Gastrocnemius medialis (tissue), 4 donors: ENCODE data around the gene CD34. TPM values are rescaled to one million over a fixed set of nuclear protein-coding genes. Genes with fewer than 3 reads are reported as not detected.
A peak's percentile ranks its signal among the peaks of the same experiment; 100 is the strongest.

Experiments used
- ATAC-seq, 2 donors: fragments of 150-250 bp; one replicate each; pipeline ENCODE4 v1.9.1; 2016
- DNase-seq, 2 donors: peaks; one replicate each; pipeline ENCODE4 v3.0.0-alpha.2; 2019
- H3K27ac ChIP-seq, 4 donors: fragments of 200-600 bp; sonication (generic); 1 replicate in 1 of 4; 2 replicates in 3 of 4; pipeline ENCODE4 v1.5.1; 2016 to 2018; ENCODE audit warnings: mild to moderate bottlenecking in 2 of 4, moderate library complexity in 1 of 4
- H3K27me3 ChIP-seq, 3 donors: fragments of 200-600 bp; sonication (generic) in 2 of 3; 1 replicate in 1 of 3; 2 replicates in 2 of 3; pipeline versions ENCODE4 v1.5.1 to v1.6.0; 2016 to 2019; ENCODE audit warnings: mild to moderate bottlenecking in 1 of 3, moderate library complexity in 1 of 3
- H3K36me3 ChIP-seq, 2 donors: fragments of 200-600 bp; sonication (generic) in 1 of 2; one replicate each; pipeline ENCODE4 v1.5.1; 2017 to 2018
- H3K4me1 ChIP-seq, 2 donors: fragments of 200-600 bp; sonication (generic) in 1 of 2; one replicate each; pipeline ENCODE4 v1.5.1; 2016 to 2017; ENCODE audit warnings: mild to moderate bottlenecking in 2 of 2
- H3K4me3 ChIP-seq, 4 donors: fragments of 200-600 bp; sonication (generic) in 3 of 4; 1 replicate in 1 of 4; 2 replicates in 3 of 4; pipeline ENCODE4 v1.5.1; 2016 to 2019; ENCODE audit warnings: mild to moderate bottlenecking in 2 of 4
- H3K9me3 ChIP-seq, 3 donors: fragments of 200-600 bp; sonication (generic) in 2 of 3; 1 replicate in 1 of 3; 2 replicates in 2 of 3; pipeline ENCODE4 v1.5.1; 2016 to 2019
- POLR2A ChIP-seq, 2 donors: fragments of 450-650 bp; IDR thresholded peaks; one replicate each; pipeline ENCODE4 v1.6.1; 2017; ENCODE audit warnings: antibody characterized with exemption in 2 of 2, mild to moderate bottlenecking in 2 of 2, moderate library complexity in 2 of 2
- in situ Hi-C, 4 donors: fragments of 200-750 bp; cut with MboI; loops; one replicate each; pipeline versions ENCODE4 v1.15.0 to v1.8.0; 2017; ENCODE audit warnings: low sequenced_read_pairs in 4 of 4
- intact Hi-C: fragments of 100-400 bp; cut with DNase I; formaldehyde crosslinking; loops from one replicate; pipeline ENCODE4 v1.15.1; 2023; ENCODE audit warnings: low total_unique reads
- total RNA-seq, 4 donors: library from RNA; depleted of rRNA; stranded (reverse); fragments of >200 nt; gene quantifications; one replicate each; pipeline versions ENCODE4 v1.1.0 to v1.2.3, GENCODE V29; 2016
- TF ChIP-seq, protein P1 (sequence below), 5 experiments: fragments of 450-650 bp in 3 of 5; fragments of 200-600 bp in 2 of 5; sonication (generic) in 2 of 5; IDR thresholded peaks in 4 of 5; conservative IDR thresholded peaks in 1 of 5; 1 replicate in 4 of 5; 2 replicates in 1 of 5; pipeline ENCODE4 v1.5.1; 2016 to 2019; ENCODE audit warnings: antibody characterized with exemption in 5 of 5, mild to moderate bottlenecking in 3 of 5, moderate library complexity in 3 of 5

CD34 gene
- total RNA-seq, 4 donors from 2014 or later = 13.6 to 31.7 (median 20.7) TPM

DNA sequence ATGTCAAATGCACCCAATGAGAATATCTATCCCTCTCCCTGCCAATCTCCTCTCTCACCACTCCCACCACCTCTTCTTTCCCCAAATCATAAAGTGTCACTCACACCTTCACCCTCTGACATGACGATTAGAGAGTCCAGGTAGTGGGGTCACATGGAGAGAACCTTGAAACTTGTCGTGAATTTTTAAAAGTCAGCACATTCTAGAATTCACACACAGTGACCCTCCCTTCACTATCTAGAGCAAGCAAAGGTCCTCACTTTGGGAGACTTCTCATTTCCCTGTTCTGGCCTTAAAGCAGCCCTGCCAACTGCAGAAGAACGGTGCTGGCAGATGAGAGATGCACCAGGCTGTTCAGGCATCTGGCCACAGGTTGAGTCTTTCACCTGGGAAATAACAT, 61.9 kb downstream of the CD34 start:
- no peak for ATAC-seq
- peaks cover 86 to 87% of the 10 kb centered on the region in 2 donors for H3K4me1 ChIP-seq
- no peak overlapping the region for H3K4me3 ChIP-seq
- in situ Hi-C loops (no loop called here), intact Hi-C loops (no loop called here)
- no peaks in the 10 kb centered on the region for H3K36me3 ChIP-seq
- no peak for TF ChIP-seq POLR2A (IDR thresholded peaks at IDR 0.05)
- TF ChIP-seq, protein P1, sequence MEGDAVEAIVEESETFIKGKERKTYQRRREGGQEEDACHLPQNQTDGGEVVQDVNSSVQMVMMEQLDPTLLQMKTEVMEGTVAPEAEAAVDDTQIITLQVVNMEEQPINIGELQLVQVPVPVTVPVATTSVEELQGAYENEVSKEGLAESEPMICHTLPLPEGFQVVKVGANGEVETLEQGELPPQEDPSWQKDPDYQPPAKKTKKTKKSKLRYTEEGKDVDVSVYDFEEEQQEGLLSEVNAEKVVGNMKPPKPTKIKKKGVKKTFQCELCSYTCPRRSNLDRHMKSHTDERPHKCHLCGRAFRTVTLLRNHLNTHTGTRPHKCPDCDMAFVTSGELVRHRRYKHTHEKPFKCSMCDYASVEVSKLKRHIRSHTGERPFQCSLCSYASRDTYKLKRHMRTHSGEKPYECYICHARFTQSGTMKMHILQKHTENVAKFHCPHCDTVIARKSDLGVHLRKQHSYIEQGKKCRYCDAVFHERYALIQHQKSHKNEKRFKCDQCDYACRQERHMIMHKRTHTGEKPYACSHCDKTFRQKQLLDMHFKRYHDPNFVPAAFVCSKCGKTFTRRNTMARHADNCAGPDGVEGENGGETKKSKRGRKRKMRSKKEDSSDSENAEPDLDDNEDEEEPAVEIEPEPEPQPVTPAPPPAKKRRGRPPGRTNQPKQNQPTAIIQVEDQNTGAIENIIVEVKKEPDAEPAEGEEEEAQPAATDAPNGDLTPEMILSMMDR (IDR thresholded peaks at IDR 0.05 in 4 of 5, conservative IDR thresholded peaks at IDR 0.05 in 1 of 5) = no peak
- DNase-seq = no peak
- H3K9me3 ChIP-seq = no peaks in the 10 kb centered on the region
- H3K27ac ChIP-seq = peak overlapping the region; percentile 26 to 81 (median 66)
- no peaks in the 10 kb centered on the region for H3K27me3 ChIP-seq

DNA sequence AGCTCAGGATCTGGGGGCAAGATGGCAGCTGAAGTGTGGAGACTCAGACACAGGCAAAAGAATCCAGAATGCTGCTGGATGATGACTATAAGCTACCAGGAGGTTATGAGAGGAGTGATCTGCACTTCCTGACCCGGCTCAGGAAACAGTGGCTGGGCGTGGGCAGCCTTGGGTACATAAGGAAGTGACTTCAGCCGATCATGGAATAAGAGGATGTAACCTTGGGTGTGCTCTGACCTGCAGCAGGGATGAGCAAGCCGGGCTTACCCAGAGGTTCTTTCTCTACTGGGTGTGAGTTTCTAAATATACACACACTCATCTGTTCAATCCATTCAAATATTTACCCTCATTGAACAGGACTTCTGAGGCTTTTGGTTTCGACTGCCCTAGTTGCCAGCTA, 62.7 kb downstream of the CD34 start:
- Histone ChIP-seq H3K27ac (peak overlapping the region; percentile 26 to 81 (median 66)), H3K27me3 (no peaks in the 10 kb centered on the region), H3K4me3 (no peak overlapping the region), H3K36me3 (no peaks in the 10 kb centered on the region), H3K9me3 (no peaks in the 10 kb centered on the region), H3K4me1 (peaks cover 83 to 86% of the 10 kb centered on the region in 2 donors)
- no peak for TF ChIP-seq POLR2A (IDR thresholded peaks at IDR 0.05)
- TF ChIP-seq, protein P1 (IDR thresholded peaks at IDR 0.05 in 4 of 5, conservative IDR thresholded peaks at IDR 0.05 in 1 of 5) = no peak
- intact Hi-C loops (no loop called here), in situ Hi-C loops (no loop called here)
- DNase-seq (no peak), ATAC-seq (peak; percentile 23 to 45)

DNA sequence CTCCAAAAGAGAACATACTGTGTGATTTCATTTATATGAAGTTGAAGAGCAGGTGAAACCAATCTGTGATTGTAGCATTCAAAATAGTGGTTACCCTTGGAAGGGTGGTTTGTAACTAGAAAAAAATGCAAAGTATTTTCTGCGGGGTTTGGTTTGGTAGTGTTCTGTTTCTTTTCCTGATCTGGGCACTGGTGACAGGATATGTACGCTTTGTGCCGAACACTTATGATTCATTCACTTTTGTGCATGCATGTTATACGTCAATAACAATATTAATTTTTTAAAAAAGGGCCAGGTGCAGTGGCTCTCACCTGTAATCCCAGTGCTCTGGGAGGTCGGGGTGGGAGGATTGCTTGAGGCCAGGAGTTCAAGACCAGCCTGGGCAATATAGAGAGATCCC, 63.8 kb downstream of the CD34 start:
- TF ChIP-seq, protein P1 (IDR thresholded peaks at IDR 0.05 in 4 of 5, conservative IDR thresholded peaks at IDR 0.05 in 1 of 5) = no peak
- in situ Hi-C loops = no loop called here
- peak overlapping the region in 3 of 4 donors; percentile 57 to 81 (median 76) for H3K27ac ChIP-seq

DNA sequence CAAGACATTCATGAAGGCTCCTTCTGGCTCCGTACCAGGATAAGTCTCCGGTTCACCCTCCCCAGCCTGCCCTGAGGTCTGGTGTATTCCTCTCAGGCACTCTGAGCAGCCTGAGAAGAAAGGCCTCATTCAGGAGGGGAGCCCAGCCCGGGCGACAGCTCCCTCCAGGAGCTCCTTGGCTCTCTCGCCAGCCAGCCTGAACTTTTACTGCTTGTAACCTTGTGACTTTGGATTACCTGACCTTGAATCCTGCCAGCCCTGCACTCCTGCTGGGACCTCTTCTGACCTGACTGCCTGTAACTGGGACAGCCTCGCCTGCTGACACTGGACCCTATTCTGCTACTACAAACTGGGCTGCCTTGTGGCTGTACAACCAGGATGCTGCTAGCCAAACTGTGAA, 65.8 kb downstream of the CD34 start:
- Histone ChIP-seq H3K27me3 (no peaks in the 10 kb centered on the region), H3K9me3 (no peaks in the 10 kb centered on the region), H3K27ac (peak overlapping the region; percentile 8 to 81 (median 61)), H3K4me3 (no peak overlapping the region), H3K4me1 (peaks cover 64 to 69% of the 10 kb centered on the region in 2 donors), H3K36me3 (no peaks in the 10 kb centered on the region)
- intact Hi-C loops = no loop called here
- peak; percentile 24 to 76 for ATAC-seq
- peak in 1 of 2 donors; percentile 74 for DNase-seq
- TF ChIP-seq, protein P1 (IDR thresholded peaks at IDR 0.05 in 4 of 5, conservative IDR thresholded peaks at IDR 0.05 in 1 of 5) = no peak
- TF ChIP-seq POLR2A (IDR thresholded peaks at IDR 0.05) = no peak
- in situ Hi-C loops = no loop called here

More for the DNA sequence above, 63.8 kb downstream of the CD34 start:
- intact Hi-C loops = no loop called here
- Histone ChIP-seq H3K9me3 (no peaks in the 10 kb centered on the region), H3K36me3 (no peaks in the 10 kb centered on the region), H3K4me1 (peaks cover 73 to 77% of the 10 kb centered on the region in 2 donors), H3K4me3 (no peak overlapping the region), H3K27me3 (no peaks in the 10 kb centered on the region)
- no peak for DNase-seq
- no peak for ATAC-seq

DNA sequence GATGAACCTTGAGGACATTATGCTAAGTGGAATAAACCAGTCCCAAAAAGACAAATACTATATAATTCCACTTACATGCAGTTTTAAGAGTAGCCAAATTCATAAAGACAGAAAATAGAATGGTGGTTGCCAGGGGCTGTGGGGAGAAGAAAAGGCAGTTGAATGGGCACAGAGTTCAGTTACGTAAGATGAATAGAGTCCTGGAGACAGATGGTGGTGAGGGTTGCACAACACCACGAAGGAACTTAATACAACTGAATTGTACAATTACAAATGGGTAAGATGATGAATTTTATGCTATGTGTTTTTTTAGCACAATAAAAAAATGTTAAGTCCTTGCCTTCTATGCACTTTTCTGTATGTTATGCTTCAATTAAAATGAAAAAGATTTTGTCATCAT, 66.6 kb downstream of the CD34 start:
- peaks cover 58 to 62% of the 10 kb centered on the region in 2 donors for H3K4me1 ChIP-seq
- intact Hi-C loops = no loop called here
- H3K4me3 ChIP-seq = no peak overlapping the region
- H3K27ac ChIP-seq = peak overlapping the region; percentile 8 to 81 (median 61)
- H3K9me3 ChIP-seq = no peaks in the 10 kb centered on the region
- no peaks in the 10 kb centered on the region for H3K27me3 ChIP-seq
- in situ Hi-C loops = no loop called here
- ATAC-seq (peak; percentile 75 to 82), DNase-seq (peak in 1 of 2 donors; percentile 60)
- TF ChIP-seq, protein P1 (IDR thresholded peaks at IDR 0.05 in 4 of 5, conservative IDR thresholded peaks at IDR 0.05 in 1 of 5) = no peak
- TF ChIP-seq POLR2A (IDR thresholded peaks at IDR 0.05) = no peak
- no peaks in the 10 kb centered on the region for H3K36me3 ChIP-seq
